ENCODE measurements around the gene LAMTOR2.

Gene LAMTOR2

DNA sequence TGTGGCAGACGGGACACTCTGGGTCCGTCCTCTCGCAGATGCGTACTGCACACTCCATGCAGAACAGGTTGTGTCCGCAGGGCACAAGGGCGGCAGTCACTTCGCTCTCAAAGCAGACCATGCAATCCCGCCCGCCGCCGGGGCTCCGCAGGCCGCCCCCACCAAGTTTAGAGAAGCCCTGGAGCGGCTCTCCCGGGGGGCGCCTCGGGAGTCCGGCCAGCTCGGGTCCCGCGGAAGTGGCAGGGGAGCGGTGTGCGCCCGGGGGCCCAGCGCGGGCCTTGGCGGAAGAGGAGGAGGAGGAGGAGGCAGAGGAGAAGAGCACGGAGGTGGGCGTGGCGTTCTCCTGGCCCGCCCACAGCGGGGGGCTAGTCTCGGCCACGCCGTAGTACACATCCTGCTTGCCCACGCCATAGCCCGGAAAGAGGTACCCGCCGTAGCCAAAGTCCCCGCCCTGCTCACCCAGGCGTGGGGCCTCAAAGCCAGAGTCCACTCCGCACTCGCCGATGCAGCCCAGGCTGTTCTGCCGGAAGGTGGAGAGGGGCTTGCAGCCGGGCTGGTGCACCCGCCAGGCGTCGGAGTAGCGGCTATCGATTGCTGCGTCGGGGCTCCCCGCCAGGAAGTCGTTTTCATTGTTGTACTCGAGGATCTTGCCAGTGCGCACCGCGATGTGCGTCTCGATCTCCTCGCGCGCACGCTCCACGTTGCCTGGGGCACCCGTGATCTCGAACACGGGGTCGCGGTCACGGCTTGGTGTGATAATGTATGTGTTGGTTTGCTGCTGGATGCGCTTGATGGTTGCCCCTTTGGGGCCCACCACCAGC, 22.2 kb downstream of the LAMTOR2 start:
- DNase-seq, result no peak

DNA sequence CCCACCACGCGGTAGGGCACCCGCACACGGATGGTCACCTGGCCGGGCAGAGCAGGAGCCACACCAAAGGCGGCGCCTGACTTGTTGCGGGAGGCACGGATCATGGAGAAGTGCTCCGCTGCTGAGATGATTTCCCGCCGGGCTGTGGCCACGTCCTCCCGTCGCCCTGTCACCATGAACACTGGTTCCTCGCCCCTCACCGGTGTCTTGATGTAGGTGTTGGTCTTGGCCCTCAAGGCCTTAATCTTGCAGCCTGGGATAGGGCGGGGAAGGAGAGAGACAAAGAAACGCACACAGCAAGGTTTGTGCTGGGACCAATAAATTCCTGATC, 22.8 kb downstream of the LAMTOR2 start:
- DNase-seq, result no peak

DNA sequence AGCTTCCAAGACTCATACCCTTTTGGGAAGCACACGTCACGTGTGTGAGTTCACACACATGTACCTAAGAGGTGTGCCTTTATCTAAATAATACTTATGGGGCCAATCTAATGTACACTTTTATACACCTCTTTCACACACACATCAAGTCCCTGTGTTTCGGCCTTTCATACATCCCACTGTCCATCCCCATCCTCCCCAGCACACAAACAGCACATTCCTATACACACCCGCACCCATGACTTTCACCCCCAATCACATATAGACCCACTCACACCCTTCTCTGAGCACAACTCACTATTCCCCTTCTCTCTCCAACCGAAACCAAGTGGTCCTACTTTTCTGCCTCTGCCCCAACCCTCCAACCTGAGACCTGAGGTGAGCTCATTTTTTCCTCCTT, 24.1 kb downstream of the LAMTOR2 start:
- DNase-seq, result no peak

DNA sequence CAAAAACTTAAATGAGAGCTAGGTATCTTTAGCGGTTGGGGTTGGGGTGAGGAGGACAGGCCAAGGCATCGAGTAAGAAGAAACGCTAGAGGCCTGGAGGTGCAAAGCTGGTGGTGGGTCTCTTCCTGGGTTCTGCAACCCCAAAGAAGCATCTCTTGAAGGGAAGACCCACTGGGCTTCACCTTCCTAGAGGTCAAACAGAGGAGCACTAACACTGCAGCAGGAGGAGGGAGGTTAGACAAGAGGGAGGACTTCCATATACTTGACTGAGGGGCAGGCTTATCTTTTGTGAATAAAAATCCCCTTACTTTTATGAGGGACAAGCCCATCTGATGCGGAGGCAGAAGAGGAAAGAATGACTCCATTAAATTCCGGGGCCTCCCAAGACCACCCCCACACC, 25.2 kb downstream of the LAMTOR2 start:
- DNase-seq, result no peak

DNA sequence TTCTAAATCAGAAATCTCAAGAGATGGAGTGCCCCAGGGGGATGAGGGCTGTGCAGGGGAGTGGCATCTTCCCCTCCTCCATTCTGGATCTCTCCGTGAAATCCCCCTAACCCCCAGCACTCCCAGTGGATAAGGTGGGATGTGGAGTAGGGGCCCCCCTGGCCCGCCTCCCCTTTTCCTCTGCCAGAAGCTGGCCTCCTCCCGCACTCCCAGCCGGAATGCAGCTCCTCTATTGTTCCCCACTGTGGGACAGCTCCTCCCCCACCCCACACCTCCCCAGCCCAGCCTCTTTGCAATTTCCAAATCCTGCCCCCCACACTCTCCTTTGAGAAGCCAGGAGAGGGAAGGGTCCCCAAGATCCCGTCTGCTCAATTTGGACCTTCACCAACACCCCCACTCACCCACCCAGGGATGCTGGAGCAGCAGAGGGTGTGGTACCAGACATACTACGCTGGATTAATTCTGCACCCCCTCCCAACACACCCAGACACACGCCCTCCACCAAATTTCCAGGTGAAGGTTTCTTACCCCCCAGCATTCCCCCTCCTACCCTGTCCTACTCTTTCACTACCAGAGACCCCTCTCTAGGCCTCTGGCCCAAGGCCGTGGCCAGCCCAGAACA, 25.8 kb downstream of the LAMTOR2 start:
- no peak for DNase-seq

DNA sequence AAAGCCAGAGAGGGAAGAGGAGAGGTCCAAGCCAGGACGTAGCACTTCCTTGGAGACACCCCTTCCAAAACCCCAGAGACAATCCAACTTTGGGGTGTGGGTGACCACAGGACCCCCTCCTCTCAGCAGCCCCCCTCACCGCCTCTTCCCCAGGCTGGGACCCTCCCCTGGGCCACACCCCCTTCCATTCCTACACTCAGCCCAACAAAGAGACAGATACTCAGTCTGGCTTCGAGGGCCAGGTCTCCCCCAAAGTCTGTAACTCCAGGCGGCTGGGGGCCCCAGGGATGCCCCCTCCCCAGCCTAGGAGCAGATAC, 26.2 kb downstream of the LAMTOR2 start:
- no peak for DNase-seq

DNA sequence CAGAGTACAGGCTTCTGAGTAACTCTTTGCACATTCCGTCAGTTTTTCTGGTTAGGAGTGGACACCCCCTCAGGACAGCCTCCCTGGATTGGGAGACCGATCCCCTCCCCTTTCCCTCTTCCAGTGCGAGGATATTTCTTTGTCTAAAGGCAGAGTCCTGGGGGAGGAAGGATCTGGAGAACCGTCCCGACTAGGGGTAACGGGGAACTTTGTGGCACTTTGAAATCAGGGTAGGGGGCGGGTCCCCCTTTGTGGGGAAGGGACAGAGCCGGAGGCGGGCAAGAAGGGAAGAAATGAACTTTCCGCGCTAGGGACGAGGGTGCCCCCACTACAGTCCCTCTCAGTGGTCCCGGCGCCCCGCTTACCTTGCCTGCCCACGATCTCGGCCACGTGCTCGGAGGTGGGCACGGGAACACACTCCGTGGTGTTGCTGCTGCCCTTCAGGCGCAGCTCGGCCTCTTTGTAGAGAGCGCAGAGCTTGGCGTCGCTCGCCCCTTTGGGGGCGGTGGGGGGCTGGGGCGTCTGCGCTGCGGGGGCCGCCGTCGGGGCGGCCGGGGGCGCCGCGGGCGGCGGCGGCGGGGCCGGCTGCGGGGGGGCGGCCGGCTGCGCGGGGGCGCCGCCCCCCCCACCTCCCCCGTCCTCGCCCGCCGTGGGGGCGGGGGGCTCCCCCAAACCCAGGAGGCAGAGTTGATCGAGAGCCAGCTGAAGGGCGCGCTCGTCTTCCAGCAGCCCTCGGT, 26.8 kb downstream of the LAMTOR2 start:
- no peak for DNase-seq

DNA sequence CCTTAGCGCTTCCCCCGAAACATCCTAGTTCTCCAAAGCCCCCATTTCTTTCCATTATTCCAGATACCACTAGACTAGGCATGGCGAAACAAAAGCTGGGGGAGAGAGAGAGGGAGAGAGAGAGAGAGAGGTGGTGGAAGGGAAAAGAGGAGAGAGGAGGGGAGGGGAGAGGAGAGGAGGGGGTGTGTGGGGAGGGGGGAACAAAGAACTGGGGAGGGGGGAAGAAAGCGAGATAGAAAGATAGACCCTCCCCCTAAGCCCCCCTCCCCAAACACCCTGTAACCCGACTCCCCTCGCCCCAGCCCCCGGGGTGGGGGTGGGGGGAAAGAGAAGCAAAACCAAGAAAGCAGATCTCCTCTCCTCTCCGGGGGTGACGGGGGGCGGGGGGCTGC, 27.3 kb downstream of the LAMTOR2 start:
- DNase-seq, result peak in 1 of 2 experiments; percentile 36

DNA sequence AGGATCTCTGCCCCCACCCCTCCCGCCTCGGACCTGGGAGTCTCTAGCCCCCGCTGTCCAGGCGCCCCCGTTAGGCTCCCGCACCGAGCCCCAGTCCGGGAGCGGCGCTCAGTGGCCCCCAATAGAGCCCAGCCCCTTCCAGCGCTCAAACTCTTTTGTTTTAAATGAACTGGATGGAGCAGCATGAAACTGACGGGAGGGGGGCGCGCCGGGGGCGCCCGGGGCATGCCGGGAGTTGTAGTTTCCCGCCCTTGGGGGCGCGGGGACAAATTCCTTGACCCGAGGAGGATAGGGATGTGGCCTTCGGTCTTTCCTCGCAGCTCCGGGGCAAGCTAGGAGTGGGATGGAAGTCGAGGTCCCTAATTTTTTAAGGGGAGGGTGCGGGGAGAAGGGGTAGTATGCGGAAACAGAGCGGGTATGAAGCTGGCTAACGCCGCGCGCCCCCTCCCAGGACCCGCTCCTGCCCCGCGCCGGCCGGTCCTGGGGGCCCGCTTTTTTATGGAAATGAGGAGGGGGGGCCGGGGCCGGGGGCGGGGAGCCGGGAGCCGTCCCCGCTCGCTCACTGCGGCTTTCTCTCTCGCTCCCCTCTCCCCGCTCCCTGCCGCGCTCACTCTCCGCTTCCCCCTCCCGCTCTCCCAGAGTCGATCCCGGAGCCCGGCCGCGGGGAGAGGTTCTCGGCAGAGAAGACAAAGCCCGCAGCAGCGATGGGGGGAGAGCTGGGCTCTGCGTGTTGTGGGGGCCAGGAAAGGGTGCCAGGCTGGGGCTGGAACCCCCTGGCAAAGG, 27.9 kb downstream of the LAMTOR2 start, which contains the start of gene MEX3A:
Gene MEX3A (minus strand): TSS at position 157 of the 783 bp plus-strand sequence. CDS start 467 bp downstream, outside the sequence.
- peak; percentile 76 to 89 for DNase-seq

DNA sequence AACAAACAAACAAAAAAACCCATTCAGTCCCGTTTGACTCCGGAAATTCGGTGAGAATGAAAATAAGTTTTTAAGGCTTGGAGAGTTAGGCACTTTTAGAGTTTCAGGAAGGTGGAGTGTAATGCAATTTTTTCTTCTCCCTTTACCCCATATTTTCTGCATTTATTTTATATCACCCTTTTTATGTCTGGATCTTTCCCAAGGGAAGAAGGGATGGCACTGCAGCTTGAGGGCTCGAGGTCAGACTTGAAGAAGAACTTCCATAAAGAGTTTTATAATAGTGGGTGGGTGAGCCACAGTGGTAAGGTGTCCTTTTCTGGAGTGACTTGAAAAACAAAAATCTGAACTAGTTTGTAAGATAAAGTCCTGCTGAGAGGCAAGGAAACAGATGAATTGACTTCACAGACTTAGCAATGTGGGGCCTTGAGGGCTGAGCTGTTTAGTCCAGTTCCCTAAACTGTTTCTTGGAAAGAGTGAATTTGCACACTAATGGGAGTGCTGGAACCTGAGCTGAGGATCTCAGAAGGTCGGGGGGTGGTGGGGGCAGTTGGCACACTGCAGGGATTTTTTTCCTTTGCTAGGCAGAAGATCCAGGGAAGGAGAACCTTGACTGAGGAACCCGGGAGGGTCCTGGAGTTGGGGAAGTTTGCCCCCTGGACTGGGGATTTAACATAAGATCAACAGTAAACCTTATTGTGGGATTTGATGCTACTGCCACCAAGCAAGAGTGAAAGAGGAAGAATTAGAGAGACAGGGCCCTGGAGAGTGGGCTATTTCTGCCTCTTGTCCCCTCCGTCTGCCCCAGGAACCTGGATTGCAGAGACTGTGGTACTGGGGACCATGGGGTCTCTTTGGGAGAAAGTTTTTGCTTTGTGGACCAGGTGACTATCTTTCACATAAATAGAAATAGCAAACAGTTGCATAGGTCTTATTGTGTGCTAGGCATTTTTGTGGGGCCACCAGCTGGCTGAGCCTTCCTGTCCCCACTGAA, 29.5 kb downstream of the LAMTOR2 start:
- no peak for DNase-seq

DNA sequence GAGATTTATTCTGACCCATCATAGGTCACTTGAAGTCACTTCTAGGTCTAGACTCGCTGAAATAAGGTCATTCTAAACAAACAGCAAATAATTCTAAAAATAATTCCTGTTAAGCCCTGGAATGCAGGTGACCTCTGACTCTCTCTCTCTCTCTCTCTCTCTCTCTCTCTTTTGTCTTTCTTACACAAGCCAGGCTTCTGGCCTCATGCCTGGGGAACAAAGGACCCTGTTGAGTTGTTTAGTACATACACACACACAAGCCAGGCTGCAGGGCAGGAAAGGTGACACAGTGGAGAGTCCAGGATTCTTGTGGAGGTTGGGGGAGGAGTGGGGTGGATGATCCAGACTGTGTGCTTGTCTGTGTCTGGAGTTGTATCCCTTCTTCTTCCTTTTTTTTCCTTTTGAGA, 31.7 kb downstream of the LAMTOR2 start:
- DNase-seq, result no peak

DNA sequence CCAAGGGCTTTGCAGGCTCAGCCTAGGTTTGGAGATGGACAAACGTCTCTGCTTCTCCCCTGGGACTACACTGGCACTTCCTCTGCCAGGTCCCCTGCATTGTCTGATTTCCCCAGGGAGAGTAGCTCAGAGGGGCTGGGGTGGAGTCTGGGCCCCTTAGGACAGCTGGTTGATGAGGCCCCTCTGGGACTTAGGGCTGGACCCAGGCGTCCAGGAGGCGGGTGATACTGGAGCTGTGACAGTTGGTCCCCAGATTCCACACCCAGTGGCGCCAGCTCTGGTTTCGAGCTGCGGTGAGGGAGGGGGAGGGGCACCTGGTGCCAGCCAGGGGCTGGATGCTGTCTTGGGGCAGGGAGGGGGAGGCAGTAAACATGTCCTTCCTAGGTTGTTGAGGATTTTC, 35.1 kb downstream of the LAMTOR2 start:
- DNase-seq, result no peak

DNA sequence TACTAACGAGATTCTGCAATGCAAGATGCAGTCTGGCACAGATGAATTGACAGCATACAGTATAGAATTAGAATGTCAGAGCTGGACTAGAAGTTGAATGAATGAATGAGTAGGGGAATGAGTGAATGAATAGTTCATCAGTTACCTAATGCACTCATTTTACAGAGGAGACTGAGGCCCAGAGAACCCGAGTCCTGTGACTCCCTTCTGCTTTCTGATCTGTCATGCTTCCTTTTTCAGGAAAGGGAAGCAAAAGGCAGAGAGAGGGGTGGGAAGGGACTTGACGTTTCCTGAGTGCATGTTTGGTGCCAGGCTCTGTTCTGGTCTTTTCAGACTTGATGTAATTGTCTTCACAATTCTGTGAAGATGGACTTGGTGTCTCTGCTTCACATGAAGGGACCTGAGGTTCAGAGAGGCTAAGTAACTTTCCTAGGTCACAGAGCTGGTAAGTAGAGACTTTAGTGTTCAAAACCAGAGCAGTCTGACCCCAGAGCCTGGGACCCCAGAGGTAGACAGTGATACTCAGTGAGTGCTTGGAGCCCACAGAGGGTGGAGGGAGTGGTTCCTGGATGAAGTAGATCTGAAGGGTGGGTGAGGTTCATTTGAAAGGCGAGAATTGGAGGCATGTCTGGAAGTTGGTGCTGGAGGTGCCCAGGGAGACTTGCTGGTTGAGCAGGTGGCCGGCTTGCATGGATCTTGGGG, 35.7 kb downstream of the LAMTOR2 start:
- no peak for DNase-seq

DNA sequence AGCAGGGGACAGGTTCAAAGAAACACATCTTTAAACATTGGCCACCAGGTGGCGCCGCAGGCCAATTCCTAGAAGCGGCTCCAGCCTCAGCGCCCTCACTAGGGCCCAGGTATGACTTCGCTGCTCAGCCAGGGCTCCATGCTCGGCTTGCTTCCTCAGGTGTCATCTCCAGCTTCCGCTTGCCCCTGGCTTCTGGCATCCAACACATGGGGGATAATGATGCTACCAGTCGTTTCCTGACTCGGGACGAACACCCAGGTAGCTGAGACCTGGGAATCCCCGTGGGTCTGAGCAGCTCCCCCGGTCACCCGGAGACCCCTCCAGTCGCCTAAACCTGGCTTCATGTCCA, 36.2 kb downstream of the LAMTOR2 start:
- DNase-seq, result peak; percentile 91 to 93

DNA sequence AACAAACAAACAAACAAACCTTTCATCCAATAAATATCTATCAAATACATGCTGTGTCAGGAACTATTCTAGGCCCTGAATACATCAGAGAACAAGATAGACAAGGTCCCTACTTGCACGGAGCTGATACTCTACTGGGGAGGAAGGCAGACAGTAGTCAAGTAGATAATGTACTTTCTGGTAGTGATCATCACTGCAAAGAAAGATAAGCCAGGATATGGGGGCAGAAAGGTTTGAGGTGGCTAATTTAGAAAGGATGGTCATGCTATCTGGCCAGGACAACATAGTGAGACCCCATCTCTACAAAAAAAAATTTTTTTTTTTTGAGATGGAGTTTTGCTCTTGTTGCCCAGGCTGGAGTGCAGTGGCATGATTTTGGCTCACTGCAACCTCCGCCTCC, 37.0 kb downstream of the LAMTOR2 start:
- DNase-seq, result no peak

DNA sequence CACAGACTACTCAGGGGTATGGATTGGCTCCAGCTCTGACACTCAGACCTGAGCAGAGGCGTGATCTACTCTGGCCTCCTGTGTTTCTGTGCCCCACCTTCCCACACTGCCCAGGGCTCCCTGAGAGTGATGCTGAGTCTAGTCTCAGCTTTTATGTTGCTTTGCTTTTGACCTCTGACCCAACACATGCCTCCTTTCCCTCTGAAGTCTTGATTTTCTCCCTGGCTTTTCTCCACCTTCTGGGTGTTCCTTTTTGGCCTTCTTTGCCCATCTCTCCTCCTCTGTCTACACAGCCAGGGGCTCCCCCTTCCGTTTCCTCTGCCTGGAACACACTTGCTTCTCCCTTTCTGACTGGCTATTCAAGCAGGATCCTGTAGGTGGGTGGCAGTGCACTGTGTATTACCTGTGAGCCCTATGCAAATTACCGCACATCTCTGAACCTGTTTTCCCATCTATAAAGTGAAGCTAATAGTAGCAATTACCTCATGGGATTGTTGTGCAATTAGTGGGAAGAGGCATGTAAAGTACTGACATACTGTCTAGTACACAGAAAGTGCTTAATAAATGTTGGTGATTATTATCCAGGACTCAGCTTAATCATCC, 41.4 kb downstream of the LAMTOR2 start:
- DNase-seq, result no peak

DNA sequence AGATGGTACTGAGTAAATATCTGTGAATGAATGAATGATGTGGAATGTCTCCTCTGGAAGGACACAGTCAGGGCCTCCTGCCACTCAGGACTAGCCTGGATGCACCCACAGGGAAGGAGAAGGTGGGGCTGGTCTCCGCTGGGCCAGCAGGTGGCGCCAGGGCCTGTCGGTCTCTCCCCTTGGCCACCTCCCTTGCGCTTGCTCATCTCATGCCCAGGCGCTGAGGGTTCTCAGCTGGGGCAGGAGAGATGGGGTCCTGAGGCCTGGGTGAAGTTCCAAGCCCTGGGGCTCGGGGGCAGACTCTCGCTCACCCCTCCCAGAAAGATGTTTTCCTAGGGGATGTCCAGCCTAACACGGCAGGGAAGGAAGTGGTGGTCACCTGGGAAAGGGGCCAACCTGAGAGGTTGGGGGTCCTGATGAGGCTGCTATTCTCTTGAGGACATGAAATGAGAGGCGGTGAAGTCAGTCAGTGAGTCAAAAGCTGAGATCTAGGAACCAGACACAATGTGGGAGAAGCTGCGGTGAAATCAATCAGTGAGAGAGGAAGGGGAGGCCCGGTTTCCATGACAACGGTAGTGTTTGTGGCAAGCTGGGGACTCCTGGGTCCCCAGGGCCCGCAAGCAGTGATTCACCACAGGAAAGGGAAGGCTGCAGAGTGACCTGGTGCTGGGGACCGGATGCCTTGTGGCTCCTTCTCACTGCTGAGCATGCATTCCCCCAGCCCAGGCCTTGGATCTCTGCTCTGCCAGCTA, 42.2 kb downstream of the LAMTOR2 start:
- peak; percentile 77 to 86 for DNase-seq

DNA sequence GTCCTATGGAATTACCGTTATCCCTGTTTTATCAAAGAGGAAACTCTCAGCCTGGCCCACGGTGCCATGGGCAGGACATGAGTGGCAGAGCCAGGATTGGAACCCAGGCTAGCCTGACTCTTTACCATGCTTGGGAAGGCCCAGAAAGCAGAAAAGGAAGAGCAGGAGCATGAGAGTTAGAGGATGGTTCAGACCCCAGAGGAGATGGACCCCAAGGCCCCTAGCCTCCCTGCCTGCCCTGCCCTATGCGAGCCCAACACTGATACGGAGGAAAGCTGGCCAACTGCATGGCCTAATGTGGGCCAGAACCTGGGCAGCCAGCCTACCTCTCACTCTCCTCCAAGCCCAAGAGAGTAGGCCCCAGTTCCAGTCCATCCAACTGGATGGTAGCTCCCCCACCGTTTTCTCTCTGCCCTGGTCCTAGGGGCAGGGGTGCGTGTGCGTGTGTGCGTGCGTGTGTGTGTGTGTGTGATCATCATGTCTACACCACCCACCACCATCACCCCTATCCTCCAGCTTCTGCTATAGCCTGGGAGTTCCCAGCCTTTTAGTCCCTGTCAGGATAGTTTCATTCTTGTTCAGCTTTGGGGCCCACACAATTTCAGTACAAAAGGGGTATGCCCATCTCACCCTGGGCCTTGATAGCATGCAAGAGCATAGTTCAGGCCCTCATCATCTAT, 43.1 kb downstream of the LAMTOR2 start:
- no peak for DNase-seq

DNA sequence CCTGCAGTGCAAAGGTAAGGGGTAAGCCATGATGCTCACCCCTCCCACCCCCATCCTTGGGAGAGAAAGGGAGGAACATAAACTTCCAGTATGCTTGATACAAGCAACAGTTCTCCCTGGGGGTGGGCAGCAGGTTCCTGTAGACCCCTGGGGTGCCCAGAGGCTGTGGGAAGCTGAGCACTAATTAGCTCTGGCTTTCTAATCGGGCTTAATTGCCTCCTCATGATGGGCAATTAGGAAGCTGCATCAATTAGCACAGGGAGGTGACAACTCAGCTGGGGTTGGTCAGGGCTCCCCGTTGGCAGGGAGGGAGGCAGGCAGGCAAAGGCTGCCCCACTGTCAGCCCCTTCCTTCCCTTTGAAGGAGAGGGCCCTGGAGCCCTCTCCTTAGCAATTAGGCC, 44.2 kb downstream of the LAMTOR2 start:
- DNase-seq, result no peak

DNA sequence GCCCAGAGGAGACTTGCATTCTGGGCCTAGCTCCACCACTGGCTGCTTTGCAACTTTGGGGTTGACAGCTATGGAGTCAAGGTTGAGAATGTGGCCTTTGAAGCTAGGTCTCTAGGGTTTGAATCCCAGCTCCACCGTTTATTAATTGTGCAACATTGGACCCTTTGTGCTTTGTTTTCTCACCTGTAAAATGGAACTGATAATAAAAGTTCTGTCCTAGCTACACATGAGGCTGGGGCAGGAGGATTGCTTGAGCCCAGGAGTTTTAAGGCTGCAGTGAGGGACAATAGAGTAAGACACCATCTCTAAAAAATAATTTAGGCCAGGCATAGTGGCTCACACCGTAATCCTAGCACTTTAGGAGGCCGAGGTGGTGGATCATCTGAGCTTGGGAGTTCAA, 44.7 kb downstream of the LAMTOR2 start:
- no peak for DNase-seq
